ENCODE measurements around the gene BZW2.

BZW2 gene

GRCh38 chr7:16744518-16745250, 98.7 kb downstream of the BZW2 start:
- no peak overlapping the region for H3K4me3 ChIP-seq (ENCODE audit: low read depth, low read length)
- no peak for TF ChIP-seq CTCF (IDR thresholded peaks at IDR 0.05; ENCODE audit: borderline replicate concordance, insufficient read depth, low read depth, low read length)

DNA sequence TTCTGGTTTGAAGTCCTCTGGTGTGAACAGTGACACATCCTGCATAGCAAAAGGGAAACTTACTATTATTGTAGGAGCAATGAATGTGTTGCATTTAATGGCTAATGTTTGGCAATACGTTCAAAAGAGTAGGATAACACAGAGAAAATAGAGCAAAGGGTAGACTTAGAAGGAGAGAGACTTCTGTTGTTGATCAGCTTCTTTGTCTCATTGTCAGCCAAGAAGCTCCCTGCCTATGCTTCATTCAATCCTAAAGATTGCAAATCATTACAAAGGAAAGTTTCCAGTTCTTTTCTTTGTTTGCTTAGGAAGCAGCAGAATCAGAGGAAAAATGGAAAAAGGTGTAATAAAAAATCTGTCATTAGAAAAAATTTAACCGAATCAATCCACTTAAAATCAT, 99.7 kb downstream of the BZW2 start:
- no peak overlapping the region for H3K4me3 ChIP-seq (ENCODE audit: low read depth, low read length)
- no peak for TF ChIP-seq CTCF (IDR thresholded peaks at IDR 0.05; ENCODE audit: borderline replicate concordance, insufficient read depth, low read depth, low read length)

DNA sequence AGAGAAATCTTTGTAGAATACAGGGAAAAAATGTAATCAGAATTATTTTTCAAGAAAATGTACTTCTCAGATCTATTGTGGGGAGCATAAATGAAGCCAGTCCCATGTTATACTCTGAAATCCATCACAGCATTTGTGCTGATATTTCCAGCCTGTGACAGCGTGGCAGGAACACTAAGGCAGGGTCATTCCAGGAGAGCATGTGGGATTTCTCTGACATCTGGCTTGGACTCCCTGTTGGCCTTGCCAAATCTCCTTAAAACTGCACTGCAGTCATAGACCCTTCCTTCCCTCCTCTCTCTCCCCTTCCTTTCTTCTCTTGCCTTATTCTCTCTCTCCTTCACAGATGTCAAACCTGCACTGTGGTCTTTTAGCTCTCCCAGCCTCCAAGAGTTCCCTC, 101.1 kb downstream of the BZW2 start:
- no peak overlapping the region for H3K4me3 ChIP-seq (ENCODE audit: low read depth, low read length)
- TF ChIP-seq CTCF (IDR thresholded peaks at IDR 0.05; ENCODE audit: borderline replicate concordance, insufficient read depth, low read depth, low read length) = no peak

DNA sequence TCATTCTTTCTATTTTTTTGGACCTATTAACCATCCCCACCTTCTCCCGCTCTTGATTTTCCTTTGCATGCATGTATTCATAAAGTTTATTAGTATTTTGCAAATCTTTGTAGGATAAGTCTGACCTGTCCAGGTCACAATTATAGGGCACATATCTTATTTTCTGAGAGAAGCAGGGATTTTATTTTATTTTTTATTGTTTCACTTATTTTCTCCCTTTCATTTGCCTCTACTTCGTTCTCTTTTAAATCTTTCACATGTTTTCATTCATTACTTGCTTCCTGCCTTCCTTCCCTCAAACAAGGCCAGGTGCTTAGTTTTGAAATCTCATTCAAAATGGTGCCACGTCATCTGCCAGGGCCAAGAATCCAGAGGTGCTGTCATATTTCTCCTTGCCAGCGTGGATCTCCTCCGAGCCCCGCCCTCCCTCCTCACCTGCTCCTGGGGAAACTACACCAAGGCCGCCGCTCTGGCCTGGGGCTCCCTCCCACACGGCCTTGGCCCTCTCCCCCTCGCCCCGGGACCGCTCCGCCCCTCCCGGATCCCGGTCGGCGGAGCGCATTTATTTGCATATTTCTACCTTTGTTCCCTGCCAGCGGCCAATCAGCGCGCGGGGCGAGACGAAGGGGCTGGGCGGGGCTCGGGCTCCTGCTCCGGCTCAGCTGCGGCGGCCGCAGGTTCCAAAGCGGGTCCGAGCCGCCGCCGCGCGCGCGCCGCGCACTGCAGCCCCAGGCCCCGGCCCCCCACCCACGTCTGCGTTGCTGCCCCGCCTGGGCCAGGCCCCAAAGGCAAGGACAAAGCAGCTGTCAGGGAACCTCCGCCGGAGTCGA, 107.3 kb downstream of the BZW2 start, which contains the start of gene TSPAN13:
Gene TSPAN13 (plus strand): TSS at position 654 of the 830 bp plus-strand sequence. CDS start 213 bp downstream, outside the sequence.
- TF ChIP-seq CTCF (IDR thresholded peaks at IDR 0.05; ENCODE audit: borderline replicate concordance, insufficient read depth, low read depth, low read length) = no peak
- no peak within 1 kb of the TSS for H3K4me3 ChIP-seq (ENCODE audit: low read depth, low read length)

DNA sequence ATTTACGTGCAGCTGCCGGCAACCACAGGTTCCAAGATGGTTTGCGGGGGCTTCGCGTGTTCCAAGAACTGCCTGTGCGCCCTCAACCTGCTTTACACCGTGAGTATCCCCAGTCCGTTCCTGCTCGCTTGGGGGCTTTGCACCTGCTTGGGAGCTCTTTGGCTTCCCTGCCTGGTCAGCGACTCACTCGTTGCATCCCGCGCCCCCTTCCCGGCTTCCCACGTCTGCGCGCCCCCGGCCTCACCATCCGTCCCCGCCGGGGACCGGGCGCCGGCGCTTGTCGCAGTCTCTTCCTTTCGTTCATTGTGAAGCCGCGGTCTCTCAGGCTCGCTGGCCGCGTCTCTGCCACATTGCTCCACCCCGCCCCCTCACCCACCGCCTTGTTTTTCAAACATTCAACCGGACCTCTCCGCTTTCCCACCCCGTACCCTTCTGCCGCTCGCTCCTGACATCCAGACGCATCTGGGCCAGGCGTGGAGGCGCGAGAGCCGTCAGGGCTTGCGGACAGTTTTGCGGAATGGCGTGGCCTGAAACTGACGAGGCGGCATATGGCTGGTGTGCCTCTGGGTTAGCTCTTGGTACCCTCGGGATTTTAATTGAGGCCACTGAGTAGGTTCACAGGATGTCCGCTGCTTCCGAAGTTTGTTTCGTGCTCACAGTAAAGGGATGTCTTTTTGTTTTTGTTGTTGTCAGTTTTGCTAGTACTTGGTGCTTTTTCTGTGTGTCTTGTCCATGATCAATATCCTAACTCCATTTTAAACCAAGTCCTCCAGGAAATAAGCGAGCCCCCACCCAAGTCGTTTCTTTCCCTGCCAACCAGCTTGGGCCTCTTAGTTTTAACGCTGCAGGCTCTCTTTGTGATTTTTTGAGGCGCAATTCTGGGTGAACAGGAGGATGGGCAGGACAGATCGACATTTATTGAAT, 108.2 kb downstream of the BZW2 start:
- H3K4me3 ChIP-seq (ENCODE audit: low read depth, low read length) = no peak overlapping the region
- no peak for TF ChIP-seq CTCF (IDR thresholded peaks at IDR 0.05; ENCODE audit: borderline replicate concordance, insufficient read depth, low read depth, low read length)

GRCh38 chr7:16754856-16755317, 108.9 kb downstream of the BZW2 start:
- no peak for TF ChIP-seq CTCF (IDR thresholded peaks at IDR 0.05; ENCODE audit: borderline replicate concordance, insufficient read depth, low read depth, low read length)
- no peak overlapping the region for H3K4me3 ChIP-seq (ENCODE audit: low read depth, low read length)

Measured in GM12875 (cell line).